Cardiac muscle cell (in vitro differentiated cells and primary cell): ENCODE data around the gene HIPK3. TPM values are rescaled to one million over a fixed set of nuclear protein-coding genes. Genes with fewer than 3 reads are reported as not detected.
"Not testable (repeated sequence)": the region's sequence is repeated elsewhere in the genome, so short reads cannot be mapped to it uniquely, and the experiment has no call there.

Experiments
- DNase-seq, 2 donors: peaks; one replicate each; pipeline versions ENCODE4 v3.0.0 to v3.0.0-alpha.2; 2010 to 2017; ENCODE audit warnings: low read depth in 1 of 2, low spot score in 1 of 2
- H3K27ac ChIP-seq: fragments of 200-600 bp; sonication (generic); 2 replicates; pipeline ENCODE4 v1.5.1; 2016
- H3K27me3 ChIP-seq: fragments of 200-600 bp; sonication (generic); 2 replicates; pipeline ENCODE4 v1.6.0; 2016; ENCODE audit warnings: control low read depth
- H3K36me3 ChIP-seq: fragments of 200-600 bp; sonication (generic); 2 replicates; pipeline ENCODE4 v1.5.1; 2016; ENCODE audit warnings: control low read depth
- H3K4me1 ChIP-seq: fragments of 200-600 bp; sonication (generic); 2 replicates; pipeline ENCODE4 v1.8.1; 2017; ENCODE audit warnings: low read depth, mild to moderate bottlenecking, mixed run types
- H3K4me3 ChIP-seq: fragments of 200-600 bp; sonication (generic); 2 replicates; pipeline ENCODE4 v1.5.1; 2016; ENCODE audit warnings: mild to moderate bottlenecking
- H3K9me3 ChIP-seq: fragments of 200-600 bp; sonication (generic); 2 replicates; pipeline ENCODE4 v1.5.1; 2017; ENCODE audit warnings: low read depth, mild to moderate bottlenecking, control low read depth
- polyA plus RNA-seq: library from polyadenylated mRNA; unstranded; fragments of >200 nt; fragmentation: Nextera tagmentation; extraction: Ambion mirVana; gene quantifications from 2 replicates; pipeline ENCODE4 v1.2.1, GENCODE V29; 2016
- total RNA-seq: library from RNA; depleted of rRNA; stranded (reverse); fragments of >200 nt; gene quantifications from 2 replicates; pipeline ENCODE4 v1.2.3, GENCODE V29; 2016
- TF ChIP-seq, protein P1 (sequence below): IDR thresholded peaks from 2 replicates; pipeline ENCODE4 v1.5.1; 2012; ENCODE audit warnings: low read depth, mild to moderate bottlenecking, low read length

Gene HIPK3
- total and polyA plus RNA-seq, 2 experiments from 2014 or later: 56.6 to 179 TPM

DNA sequence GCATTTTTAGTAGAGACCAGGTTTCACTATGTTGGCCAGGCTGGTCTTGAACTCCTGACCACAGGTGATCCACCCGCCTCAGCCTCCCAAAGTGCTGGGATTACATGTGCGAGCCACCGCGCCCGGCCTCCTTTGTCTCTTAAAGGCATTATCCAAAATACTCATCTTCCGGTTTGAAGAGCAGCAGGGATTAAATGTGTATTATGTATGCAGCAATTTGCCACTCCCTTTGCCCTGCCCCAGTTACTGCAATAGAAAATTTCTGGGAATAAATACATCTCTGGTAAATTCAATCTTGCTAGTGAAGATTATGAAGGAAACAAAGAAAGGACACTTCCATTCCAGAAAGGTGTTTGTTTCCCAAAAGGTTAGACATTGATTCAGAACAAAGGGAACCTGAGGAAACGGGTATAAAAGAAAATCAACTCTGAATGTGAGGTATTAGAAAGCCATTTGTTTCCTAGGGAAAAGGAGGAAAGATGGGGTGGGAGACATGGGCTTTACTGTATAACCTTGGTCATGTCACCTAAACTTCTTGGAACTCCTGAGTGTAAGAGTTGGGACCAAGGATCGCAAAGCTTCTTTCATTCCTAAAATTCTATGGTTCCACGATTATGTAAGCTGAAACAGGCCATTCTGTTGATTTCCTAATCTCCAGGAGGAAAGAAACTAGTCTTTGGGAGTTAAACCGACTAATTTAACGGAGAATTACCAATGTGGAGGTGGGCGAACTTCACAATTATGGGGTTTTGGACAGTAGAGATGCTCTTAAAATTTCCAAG lies 959 bp upstream of the HIPK3 start:
- no peaks in the 10 kb centered on the region for H3K9me3 ChIP-seq
- peak overlapping the region; percentile 82 for H3K27ac ChIP-seq
- H3K27me3 ChIP-seq: no peaks in the 10 kb centered on the region
- DNase-seq: no peak
- H3K4me3 ChIP-seq: peak overlapping the region; percentile 100
- peaks cover 3% of the 10 kb centered on the region for H3K36me3 ChIP-seq
- TF ChIP-seq, protein P1, sequence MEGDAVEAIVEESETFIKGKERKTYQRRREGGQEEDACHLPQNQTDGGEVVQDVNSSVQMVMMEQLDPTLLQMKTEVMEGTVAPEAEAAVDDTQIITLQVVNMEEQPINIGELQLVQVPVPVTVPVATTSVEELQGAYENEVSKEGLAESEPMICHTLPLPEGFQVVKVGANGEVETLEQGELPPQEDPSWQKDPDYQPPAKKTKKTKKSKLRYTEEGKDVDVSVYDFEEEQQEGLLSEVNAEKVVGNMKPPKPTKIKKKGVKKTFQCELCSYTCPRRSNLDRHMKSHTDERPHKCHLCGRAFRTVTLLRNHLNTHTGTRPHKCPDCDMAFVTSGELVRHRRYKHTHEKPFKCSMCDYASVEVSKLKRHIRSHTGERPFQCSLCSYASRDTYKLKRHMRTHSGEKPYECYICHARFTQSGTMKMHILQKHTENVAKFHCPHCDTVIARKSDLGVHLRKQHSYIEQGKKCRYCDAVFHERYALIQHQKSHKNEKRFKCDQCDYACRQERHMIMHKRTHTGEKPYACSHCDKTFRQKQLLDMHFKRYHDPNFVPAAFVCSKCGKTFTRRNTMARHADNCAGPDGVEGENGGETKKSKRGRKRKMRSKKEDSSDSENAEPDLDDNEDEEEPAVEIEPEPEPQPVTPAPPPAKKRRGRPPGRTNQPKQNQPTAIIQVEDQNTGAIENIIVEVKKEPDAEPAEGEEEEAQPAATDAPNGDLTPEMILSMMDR: no peak
- no peaks in the 10 kb centered on the region for H3K4me1 ChIP-seq

DNA sequence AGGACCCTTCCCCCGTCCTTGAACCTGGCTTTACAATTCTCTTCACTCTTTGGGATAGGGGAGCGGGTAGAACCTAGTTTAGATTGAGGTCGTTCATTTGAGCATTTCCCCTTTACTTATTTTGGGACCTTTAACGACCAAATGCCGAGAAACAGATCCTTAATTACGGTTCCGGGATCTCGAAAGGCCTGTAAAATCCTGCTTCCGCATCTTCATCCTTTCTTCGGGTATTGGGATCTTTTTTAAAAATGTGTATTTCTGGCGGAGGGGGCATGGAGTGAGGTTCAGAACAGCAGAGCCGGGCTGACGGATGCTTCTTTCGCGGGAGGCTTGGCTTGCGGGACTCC lies 395 bp upstream of the HIPK3 start:
- Histone ChIP-seq H3K27me3 (no peaks in the 10 kb centered on the region), H3K4me3 (peak overlapping the region; percentile 100), H3K36me3 (peaks cover 3% of the 10 kb centered on the region), H3K27ac (peak overlapping the region; percentile 82), H3K9me3 (no peaks in the 10 kb centered on the region), H3K4me1 (peaks cover 2% of the 10 kb centered on the region)
- TF ChIP-seq, protein P1: no peak
- DNase-seq: no peak

DNA sequence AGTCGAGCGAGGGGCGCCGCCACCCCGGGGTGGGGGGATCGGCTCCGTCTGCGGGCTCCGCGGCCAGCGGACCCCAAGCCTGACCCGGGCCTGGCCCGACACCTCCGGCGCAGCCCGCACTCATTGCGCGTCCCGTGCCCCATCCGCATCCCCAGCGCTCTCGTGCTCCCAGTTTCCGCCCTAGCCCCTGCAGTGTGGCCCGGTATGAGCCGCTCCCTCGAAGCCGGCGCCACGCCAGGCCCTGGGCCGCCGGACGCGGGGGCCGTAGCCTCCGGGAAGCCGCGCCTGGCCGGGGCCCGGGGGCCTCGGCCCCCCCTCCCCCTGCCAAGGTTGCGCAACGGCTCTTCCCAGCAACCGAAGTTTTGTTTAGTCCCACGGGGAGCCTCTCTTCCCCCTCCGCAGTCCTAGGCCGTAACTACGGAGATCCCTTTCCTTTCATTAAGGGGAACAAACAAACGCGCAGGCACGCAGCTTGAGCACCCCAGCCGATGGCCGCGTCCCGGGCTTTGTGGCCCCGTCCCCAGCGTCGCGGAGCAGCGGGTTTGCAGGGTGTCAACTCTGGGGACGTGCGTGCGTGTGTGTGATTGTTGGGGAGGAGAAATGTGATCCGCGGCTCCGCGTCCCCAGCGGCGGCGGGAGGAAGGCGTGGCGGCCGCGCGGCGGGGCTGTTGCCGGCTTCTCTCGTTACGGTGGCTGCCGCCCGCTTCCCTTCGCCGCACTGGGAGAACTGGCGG lies 883 bp downstream of the HIPK3 start:
- DNase-seq: peak; percentile 85 to 96
- TF ChIP-seq, protein P1: peak; percentile 27
- H3K27me3 ChIP-seq: no peaks in the 10 kb centered on the region
- H3K4me1 ChIP-seq: peaks cover 14% of the 10 kb centered on the region
- no peaks in the 10 kb centered on the region for H3K9me3 ChIP-seq
- peak overlapping the region; percentile 100 for H3K4me3 ChIP-seq
- H3K27ac ChIP-seq: peak overlapping the region; percentile 100
- H3K36me3 ChIP-seq: peaks cover 3% of the 10 kb centered on the region

DNA sequence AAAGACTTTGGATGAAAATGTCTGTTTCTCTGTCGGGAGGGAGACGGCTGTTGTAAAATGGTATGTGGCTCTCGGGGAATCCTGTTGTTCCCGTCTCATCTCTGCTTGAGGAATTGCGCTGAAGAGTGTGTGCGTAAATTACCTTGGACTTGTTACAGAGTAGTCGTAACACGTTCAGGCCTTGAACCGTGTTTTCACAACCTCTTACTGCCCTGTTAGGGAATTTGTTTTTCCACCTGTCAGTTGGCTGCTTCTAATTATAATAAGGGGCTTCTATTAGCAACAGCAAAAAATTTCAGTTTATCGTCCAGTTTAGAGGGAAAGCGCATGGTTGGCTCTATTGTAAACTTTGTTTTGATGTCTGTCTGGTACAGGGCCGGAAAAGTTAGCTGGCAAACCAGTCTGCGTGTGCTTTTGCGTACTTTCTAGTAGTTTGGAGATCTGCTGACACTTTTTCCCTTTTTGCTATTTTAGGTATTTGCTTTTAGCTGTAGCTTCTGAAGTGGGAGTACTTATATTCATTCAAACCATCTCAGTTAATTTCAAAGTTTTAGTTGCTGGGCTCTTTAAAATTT lies 1.5 kb downstream of the HIPK3 start:
- DNase-seq: peak in 1 of 2 donors; percentile 69
- Histone ChIP-seq H3K27me3 (no peaks in the 10 kb centered on the region), H3K27ac (peak overlapping the region; percentile 100), H3K9me3 (no peaks in the 10 kb centered on the region), H3K36me3 (peaks cover 3% of the 10 kb centered on the region), H3K4me1 (peaks cover 20% of the 10 kb centered on the region), H3K4me3 (peak overlapping the region; percentile 100)
- TF ChIP-seq, protein P1: no peak

DNA sequence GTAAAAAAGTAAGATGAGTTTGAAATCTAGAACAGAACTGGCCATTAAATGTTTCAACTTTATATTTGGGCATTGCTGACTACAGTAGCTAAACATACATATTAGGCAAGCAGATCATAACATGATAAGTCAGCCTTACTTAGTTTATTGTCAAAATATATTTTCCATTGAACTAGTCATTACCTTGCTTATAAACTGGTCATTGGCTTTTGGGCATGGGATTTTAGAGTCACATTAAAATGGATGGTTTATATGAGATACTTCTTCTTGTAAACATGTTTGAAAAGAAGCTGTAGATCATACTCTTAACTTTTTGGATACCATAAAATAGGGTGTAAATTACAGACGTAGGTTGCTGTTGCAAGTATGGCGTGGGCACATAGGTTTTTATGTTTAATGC lies 2.7 kb downstream of the HIPK3 start:
- Histone ChIP-seq H3K27ac (peak overlapping the region; percentile 100), H3K4me1 (peaks cover 31% of the 10 kb centered on the region), H3K4me3 (peak overlapping the region; percentile 100), H3K9me3 (no peaks in the 10 kb centered on the region), H3K27me3 (no peaks in the 10 kb centered on the region), H3K36me3 (peaks cover 3% of the 10 kb centered on the region)
- no peak for DNase-seq
- TF ChIP-seq, protein P1: no peak

DNA sequence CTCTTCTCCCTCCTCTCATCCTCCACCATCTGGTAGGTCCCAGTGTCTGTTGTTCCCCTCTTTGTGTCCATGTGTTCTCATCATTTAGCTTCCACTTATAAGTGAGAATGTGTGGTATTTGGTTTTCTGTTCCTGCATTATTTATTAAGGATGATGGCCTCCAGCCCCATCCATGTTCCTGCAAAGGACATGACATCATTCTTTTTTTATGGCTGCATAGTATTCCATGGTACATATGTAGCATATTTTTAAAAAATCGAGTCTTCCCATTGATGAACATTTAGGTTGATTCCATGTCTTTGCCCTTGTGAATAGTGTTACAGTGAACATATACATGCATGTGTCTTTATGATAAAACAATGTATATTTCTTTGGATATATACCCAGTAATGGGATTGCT lies 4.2 kb downstream of the HIPK3 start:
- not testable (repeated sequence) for H3K9me3 ChIP-seq, H3K27me3 ChIP-seq, H3K36me3 ChIP-seq, DNase-seq
- H3K4me3 ChIP-seq: peak overlapping the region; percentile 100
- peaks cover 31% of the 10 kb centered on the region for H3K4me1 ChIP-seq
- H3K27ac ChIP-seq: peak overlapping the region; percentile 75
